Activated T-helper 9 cell treated with anti-CD3 and anti-CD28 coated beads, Interleukin-2, amount 50 U/mL, for 16 hours (primary cell): ENCODE data around the gene INPP4B.
"Not testable (repeated sequence)": the region's sequence is repeated elsewhere in the genome, so short reads cannot be mapped to it uniquely, and the experiment has no call there.

ENCODE experiments used
- DNase-seq: peaks from one replicate; pipeline ENCODE4 v3.0.0-alpha.2; 2020; ENCODE audit warnings: low read depth

INPP4B gene

GRCh38 chr4:142683997-142684396 is 162.1 kb downstream of the INPP4B start:
- DNase-seq: no peak

- DNase-seq: no peak
Measured at GRCh38 chr4:142683503-142683902, 162.6 kb downstream of the INPP4B start.

- DNase-seq: no peak
Measured at GRCh38 chr4:142671516-142671915, 174.6 kb downstream of the INPP4B start.

DNA sequence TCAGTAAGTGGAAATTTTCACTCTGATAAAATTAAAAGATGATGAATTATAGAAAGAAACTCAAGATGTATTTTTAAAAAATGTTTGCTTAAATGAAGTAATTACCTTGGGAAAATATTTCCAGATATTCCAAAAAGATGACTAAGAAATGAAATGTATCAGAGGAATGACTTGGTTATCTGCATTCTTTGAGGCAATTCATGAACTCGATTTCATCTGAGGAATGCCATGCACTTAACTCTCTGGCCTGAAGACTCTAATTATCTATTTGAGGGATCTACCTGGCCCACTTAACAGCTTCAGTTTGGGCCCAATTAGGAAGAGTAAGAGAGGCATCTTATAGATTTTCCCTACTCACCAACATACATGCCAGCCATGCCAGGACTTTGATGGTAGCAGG is 182.3 kb downstream of the INPP4B start:
- no peak for DNase-seq

DNA sequence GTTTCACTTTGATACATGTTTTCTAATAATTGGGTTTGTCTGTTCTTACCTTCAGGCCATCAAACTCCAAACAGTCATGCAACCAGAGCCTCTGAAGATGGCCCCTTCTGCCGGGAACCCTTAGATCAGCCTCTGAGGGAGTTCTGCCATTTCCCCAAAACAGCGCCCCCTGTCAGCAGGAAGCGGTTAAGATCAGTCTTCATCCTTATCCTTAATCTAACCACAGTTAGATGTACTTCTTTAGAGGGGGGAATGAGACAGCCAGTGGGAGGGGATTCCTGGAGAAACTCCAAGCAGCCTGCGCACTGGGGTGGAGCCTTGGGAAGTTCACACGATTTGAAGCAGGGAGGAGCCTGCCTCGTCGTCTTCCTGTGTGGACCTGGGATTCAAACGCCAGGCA is 185.4 kb downstream of the INPP4B start:
- DNase-seq: no peak

DNA sequence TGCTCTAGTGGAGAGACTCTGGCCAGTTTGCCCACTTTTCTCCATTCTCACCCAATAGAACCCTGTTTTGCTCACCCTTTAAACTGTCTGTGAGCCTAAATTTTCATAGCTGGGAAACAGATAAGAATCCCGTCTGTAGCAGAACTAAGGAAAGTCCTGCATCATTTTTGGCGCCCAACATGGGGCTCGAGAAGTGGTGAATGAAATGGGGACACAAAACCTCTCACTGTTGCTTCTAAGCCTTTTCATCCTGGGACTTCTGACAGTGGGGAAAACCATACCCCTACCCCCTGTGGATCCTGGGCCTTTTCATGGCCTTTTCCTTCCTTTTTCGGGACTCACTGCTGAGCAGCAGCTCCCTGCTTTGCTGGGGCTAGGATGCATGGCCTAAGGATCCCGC is 189.9 kb downstream of the INPP4B start:
- no peak for DNase-seq

GRCh38 chr4:142648378-142648777 is 197.7 kb downstream of the INPP4B start:
- no peak for DNase-seq

- no peak for DNase-seq
Measured at GRCh38 chr4:142645475-142646108, 200.5 kb downstream of the INPP4B start.

DNA sequence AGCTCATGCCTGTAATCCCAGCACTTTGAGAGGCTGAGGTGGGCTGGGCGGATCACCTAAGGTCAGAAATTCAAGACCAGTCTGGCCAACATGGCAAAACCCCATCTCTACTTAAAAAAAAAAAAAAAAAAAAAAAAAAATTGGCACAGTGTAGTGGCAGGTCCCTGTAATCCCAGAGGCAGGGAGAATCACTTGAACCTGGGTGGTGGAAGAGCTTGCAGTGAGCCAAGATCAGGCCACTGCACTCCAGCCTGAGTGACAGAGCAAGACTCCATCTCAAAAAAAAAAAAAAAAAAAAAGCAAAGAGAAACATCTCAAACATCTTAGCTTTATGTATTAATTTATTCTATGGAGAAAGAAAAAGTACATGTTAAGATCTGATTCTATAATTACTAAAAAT is 201.5 kb downstream of the INPP4B start:
- not testable (repeated sequence) for DNase-seq

GRCh38 chr4:142637614-142638013 is 208.5 kb downstream of the INPP4B start:
- no peak for DNase-seq

DNA sequence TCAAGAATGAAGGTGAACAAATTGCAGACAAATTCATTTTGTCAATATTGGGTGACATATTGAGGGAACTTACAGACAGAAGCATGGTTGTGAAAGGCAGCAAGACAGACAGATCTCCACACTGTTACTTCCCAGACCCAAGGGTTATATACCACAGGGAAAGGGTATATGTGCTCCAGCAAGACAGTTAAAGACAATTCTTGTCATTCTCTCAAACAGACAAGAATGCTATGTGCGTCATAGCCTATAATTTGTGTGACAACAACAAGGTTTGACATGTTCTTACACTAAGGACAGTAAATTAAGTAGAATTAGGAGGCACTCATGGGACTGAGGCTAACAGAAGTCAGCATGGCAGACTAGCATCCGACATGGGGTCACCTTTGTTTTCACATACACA is 214.3 kb downstream of the INPP4B start:
- no peak for DNase-seq

- DNase-seq: no peak
Measured at GRCh38 chr4:142615324-142615665, 230.8 kb downstream of the INPP4B start.

GRCh38 chr4:142614621-142615323 is 231.3 kb downstream of the INPP4B start:
- DNase-seq: no peak

- no peak for DNase-seq
Measured at GRCh38 chr4:142607976-142608375, 238.1 kb downstream of the INPP4B start.

DNA sequence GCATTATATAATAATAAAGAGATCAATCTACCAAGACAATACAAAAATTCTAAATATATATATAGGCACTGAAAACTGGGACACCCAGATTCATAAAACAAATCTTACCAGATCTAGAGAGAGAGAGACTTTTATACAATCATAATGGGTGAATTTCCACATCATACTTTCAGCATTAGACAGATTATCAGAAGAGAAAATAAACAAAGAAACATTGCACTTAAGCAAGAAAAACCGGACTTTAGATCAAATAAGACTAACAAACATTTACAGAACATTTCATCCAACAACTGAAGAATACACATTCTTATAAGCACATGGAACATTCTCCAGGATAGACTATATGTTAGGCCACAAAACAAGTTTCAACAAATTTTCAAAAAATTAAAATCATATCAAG is 245.1 kb downstream of the INPP4B start:
- DNase-seq: no peak

DNA sequence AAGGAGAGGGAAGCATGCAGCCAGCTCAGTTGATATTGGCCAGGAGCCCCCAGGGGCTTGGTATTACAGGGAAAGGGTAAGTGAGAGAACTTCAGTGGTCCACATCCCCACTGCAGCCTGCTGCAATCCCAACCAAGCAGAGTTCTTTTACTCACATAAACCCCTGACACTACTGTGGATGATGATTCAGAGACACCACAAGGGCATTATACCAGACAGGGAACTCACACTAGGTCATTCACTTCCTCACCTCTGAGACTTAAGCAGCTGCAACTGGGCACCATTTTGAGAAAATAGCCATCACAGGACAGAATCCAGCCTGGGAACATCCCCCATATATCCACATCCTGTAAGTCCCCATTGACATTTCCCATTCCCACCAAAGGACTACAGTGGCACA is 248.0 kb downstream of the INPP4B start:
- no peak for DNase-seq

- no peak for DNase-seq
Measured at GRCh38 chr4:142596595-142596994, 249.5 kb downstream of the INPP4B start.

DNA sequence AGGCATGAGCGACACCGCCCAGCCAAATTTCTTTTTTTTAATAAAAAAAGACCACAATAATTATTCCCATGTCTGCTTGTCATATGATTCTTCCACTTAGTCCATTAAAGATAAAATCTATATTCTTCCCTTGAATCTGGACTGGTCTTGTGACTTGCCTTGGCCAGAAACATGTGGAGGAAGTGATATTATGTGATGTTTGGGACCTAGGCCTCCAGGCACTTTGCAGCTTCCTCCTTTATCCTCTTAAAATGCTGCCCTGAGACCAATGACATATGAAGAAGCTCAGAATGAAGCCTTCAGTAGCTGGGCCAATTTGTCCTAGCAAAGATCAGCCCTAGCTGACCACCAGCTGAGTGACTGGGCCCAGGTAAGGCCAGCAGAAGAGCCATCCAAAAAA is 250.0 kb downstream of the INPP4B start:
- no peak for DNase-seq

DNA sequence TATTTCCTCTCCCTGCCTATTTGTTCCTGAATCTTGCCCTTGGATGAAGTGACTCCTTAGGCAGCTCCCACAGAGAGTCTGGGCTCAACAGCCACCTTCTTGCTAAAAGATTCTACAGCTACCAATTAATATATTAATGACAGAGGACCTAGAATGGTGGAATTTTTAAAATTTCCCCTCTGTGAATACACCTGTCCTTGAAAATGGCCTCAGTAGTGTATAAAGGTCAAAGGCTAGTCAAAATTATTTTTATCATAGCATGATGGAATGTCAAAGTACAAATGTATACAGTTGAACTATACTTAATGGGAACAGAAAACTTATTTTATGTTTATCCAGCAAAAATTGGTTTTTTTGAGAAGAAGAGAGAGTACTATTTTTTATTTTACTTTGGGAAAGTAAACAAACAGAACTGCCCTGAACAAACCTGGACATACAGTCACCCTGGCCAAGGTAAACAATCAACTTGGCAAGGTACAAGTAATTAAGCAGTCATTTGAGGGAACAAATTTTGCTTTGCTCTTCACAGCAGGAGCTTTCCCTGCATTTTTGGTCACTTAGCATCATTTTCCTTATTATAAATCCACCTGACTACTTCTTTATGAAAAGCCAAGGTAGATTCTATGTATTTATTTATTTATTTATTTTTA is 250.8 kb downstream of the INPP4B start:
- DNase-seq: no peak

DNA sequence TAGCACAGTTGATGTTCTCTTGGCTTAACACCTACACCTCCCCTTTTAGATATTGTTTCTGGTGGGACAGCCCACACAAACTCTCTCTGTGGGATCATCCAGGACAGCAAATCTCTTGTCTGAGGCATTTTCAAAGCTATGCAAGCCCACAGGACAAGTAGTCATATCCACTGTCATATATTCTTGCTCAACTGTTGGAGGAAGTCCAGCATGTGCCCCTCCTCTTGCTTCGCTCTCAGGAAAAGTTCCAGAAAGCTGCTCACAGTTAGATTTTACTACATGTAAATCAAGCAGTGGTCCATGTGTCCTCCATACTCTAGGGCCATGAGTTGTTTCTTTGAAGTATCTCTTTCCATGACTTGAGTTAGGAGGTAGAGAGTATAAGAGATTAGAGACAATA is 260.7 kb downstream of the INPP4B start:
- DNase-seq: no peak

DNA sequence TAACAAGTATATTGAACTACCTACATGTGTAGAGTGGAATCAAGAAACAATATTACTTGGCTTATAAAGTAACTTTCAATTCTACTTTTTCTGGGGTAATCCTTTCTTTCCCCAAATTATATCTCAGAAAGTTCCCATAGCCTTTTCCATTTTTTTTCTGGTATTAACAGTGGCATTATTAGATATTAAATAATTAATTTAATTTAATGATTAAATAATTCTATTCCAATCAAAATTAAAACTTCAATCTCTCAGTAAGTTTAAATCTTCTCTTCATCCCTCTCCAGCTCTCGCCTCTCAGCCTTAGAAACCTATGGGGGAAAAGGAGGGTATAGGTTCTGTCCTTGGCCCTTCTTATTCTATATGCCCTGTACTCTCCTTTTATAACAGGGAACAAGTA is 262.4 kb downstream of the INPP4B start:
- DNase-seq: no peak

- DNase-seq: no peak
Measured at GRCh38 chr4:142582340-142582739, 263.8 kb downstream of the INPP4B start.

- DNase-seq: no peak
Measured at GRCh38 chr4:142581881-142582280, 264.2 kb downstream of the INPP4B start.

- no peak for DNase-seq
Measured at GRCh38 chr4:142579443-142579842, 266.7 kb downstream of the INPP4B start.
